Left renal pelvis (tissue), 4 donors: Measurements from ENCODE around the gene ARL2. TPM values are rescaled to one million over a fixed set of nuclear protein-coding genes. Genes with fewer than 3 reads are reported as not detected.

Source experiments
- DNase-seq, 4 donors: peaks; one replicate each; pipeline ENCODE4 v3.0.0-alpha.2; 2013; ENCODE audit warnings: low read depth in 4 of 4, low spot score in 3 of 4
- polyA plus RNA-seq, 4 donors: library from polyadenylated mRNA; unstranded; fragments of 120-200 nt; gene quantifications; one replicate each; pipeline ENCODE4 v1.2.1, GENCODE V29; 2013; ENCODE audit not compliant: insufficient read length in 4 of 4

Gene ARL2
- polyA plus RNA-seq, 4 donors: 54.6 to 74.5 (median 63.5) TPM

DNA sequence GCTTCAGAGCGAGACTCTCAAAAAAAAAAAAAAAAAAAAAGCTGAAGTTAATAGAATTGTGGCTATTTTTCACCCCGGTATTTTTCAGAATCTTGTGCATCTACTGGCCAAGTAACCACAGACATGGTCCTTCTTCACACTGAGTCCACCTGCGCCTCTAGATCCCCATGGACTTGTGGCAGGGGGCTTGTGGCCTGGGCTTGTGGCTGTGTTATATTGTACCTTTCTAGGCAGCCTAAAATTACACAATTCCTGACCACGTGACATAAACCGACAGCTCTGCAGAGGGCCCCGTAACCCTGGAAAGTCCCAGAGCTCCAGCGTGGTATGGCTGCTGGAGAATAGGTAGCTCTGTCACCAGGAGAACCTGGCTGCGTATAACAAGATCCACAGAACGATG lies 55.3 kb downstream of the ARL2 start:
- no peak for DNase-seq

Other genes with a start within 250 kb of the ARL2 start
- gene SF1, start 235.6 kb upstream of the ARL2 start, polyA plus RNA-seq: 100 to 1,000 TPM; 299 to 439 (median 376) TPM
- gene MAP4K2, start 210.9 kb upstream of the ARL2 start, polyA plus RNA-seq: 10 to 100 TPM; 12.9 to 27.7 (median 18.1) TPM
- 10 to 100 TPM; 31.4 to 50.8 (median 36.5) TPM for gene MEN1, start 203.6 kb upstream of the ARL2 start, polyA plus RNA-seq
- 1 to 10 TPM in 3 of 4 donors, under 1 TPM in 1; 0.97 to 10.0 (median 4.9) TPM for gene CDC42BPG, start 169.5 kb upstream of the ARL2 start, polyA plus RNA-seq
- 10 to 100 TPM; 48.7 to 68.8 (median 58.5) TPM for gene EHD1, start 135.5 kb upstream of the ARL2 start, polyA plus RNA-seq
- 10 to 100 TPM; 12.9 to 26.0 (median 15.6) TPM for gene ATG2A, start 97.0 kb upstream of the ARL2 start, polyA plus RNA-seq
- 10 to 100 TPM; 13.2 to 20.8 (median 17.4) TPM for gene PPP2R5B, start 89.5 kb upstream of the ARL2 start, polyA plus RNA-seq
- gene GPHA2, start 78.3 kb upstream of the ARL2 start, polyA plus RNA-seq: 1 to 10 TPM; 1.6 to 3.5 (median 2.4) TPM
- 1 to 10 TPM in 1 of 4 donors, under 1 TPM in 2, not detected in 1; 0.53 to 1.3 (median 0.92) TPM for gene MAJIN, start 42.1 kb upstream of the ARL2 start, polyA plus RNA-seq
- 1 to 10 TPM; 2.3 to 2.9 (median 2.6) TPM for gene BATF2, start 17.2 kb upstream of the ARL2 start, polyA plus RNA-seq
- gene SNX15, start 13.3 kb downstream of the ARL2 start, polyA plus RNA-seq: 10 to 100 TPM; 25.3 to 32.4 (median 28.6) TPM
- 10 to 100 TPM; 10.6 to 19.5 (median 11.3) TPM for gene SAC3D1, start 27.1 kb downstream of the ARL2 start, polyA plus RNA-seq
- gene NAALADL1, start 44.4 kb downstream of the ARL2 start, polyA plus RNA-seq: 10 to 100 TPM; 11.6 to 28.5 (median 12.6) TPM
- gene CDCA5, start 69.9 kb downstream of the ARL2 start, polyA plus RNA-seq: 10 to 100 TPM; 15.7 to 20.1 (median 18.0) TPM
- 10 to 100 TPM; 26.2 to 36.5 (median 31.0) TPM for gene ZFPL1, start 70.1 kb downstream of the ARL2 start, polyA plus RNA-seq
- gene VPS51, start 82.1 kb downstream of the ARL2 start, polyA plus RNA-seq: 100 to 1,000 TPM in 2 of 4 donors, 10 to 100 TPM in 2; 87.3 to 152 (median 103) TPM
- gene TM7SF2, start 97.7 kb downstream of the ARL2 start, polyA plus RNA-seq: 10 to 100 TPM; 17.7 to 97.1 (median 70.3) TPM
- gene ZNHIT2, start 103.5 kb downstream of the ARL2 start, polyA plus RNA-seq: 10 to 100 TPM in 1 of 4 donors, 1 to 10 TPM in 3; 3.8 to 11.1 (median 5.9) TPM
- gene FAU, start 108.0 kb downstream of the ARL2 start, polyA plus RNA-seq: 100 to 1,000 TPM; 557 to 830 (median 587) TPM
- 10 to 100 TPM; 36.9 to 59.1 (median 56.3) TPM for gene MRPL49, start 108.2 kb downstream of the ARL2 start, polyA plus RNA-seq
- gene SYVN1, start 120.4 kb downstream of the ARL2 start, polyA plus RNA-seq: 10 to 100 TPM; 44.0 to 62.7 (median 55.2) TPM
- not detected for gene SPDYC, start 156.1 kb downstream of the ARL2 start, polyA plus RNA-seq
- 100 to 1,000 TPM in 1 of 4 donors, 10 to 100 TPM in 3; 76.5 to 113 (median 88.6) TPM for gene CAPN1, start 167.8 kb downstream of the ARL2 start, polyA plus RNA-seq
- gene POLA2, start 247.8 kb downstream of the ARL2 start, polyA plus RNA-seq: 10 to 100 TPM; 24.3 to 30.0 (median 28.3) TPM